ENCODE data around the gene BEND7.

GRCh38 chr10:13521026-13521425 is 7.8 kb downstream of the BEND7 start:
- TF ChIP-seq CTCF (optimal IDR thresholded peaks at IDR 0.05 in 1 of 3, IDR thresholded peaks at IDR 0.05 in 1 of 3, conservative IDR thresholded peaks at IDR 0.05 in 1 of 3; ENCODE audit: extremely low read depth in 1 of 3, insufficient read depth in 2 of 3, low read length in 3 of 3) (no peak), EZH2 (IDR thresholded peaks at IDR 0.05; ENCODE audit: low read length) (no peak)
